GM12874 (cell line): Measurements from ENCODE around the gene CACNA1F.
A peak's percentile ranks its signal among the peaks of the same experiment; 100 is the strongest.

Experiments used
- CTCF ChIP-seq: IDR thresholded peaks from 2 replicates; pipeline ENCODE4 v1.5.1; 2011; ENCODE audit warnings: low read depth, mild to moderate bottlenecking, control low read depth, low read length, moderate library complexity; ENCODE audit not compliant: insufficient read depth

CACNA1F gene

GRCh38 chrX:49193542-49193964, 39.6 kb downstream of the CACNA1F start:
- TF ChIP-seq CTCF: no peak

GRCh38 chrX:49192722-49193328, 40.3 kb downstream of the CACNA1F start:
- peak; percentile 61 for TF ChIP-seq CTCF

GRCh38 chrX:49191574-49192011, 41.5 kb downstream of the CACNA1F start:
- no peak for TF ChIP-seq CTCF

GRCh38 chrX:49190821-49191573, 42.1 kb downstream of the CACNA1F start:
- no peak for TF ChIP-seq CTCF

GRCh38 chrX:49189606-49190005, 43.5 kb downstream of the CACNA1F start:
- no peak for TF ChIP-seq CTCF

GRCh38 chrX:49188468-49189076, 44.6 kb downstream of the CACNA1F start:
- no peak for TF ChIP-seq CTCF

- no peak for TF ChIP-seq CTCF
Measured at GRCh38 chrX:49187526-49187925, 45.6 kb downstream of the CACNA1F start.
